ENCODE measurements around the gene TMEM237. TPM values are rescaled to one million over a fixed set of nuclear protein-coding genes. Genes with fewer than 3 reads are reported as not detected.

Gene TMEM237
- total and polyA plus RNA-seq, 12 donors, result 12.3 to 109 (median 33.6) TPM

DNA sequence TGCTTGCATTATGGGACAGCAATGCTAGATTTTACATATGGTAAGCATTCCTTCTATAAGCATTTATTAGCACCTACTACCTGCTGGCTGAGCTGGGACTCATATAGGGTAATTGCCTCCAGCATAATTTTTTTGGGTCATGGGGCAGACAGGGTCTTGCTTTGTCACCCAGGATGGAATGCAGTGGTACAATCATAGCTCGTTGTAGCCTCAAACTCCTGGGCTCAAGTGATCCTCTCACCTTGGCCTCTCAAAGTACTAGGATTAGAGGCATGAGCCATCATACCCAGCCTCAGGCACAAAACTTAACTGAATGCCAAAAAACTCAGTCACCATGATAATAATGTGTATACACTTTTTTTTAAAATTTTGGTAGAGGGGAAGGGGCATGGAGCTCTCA lies 35.3 kb downstream of the TMEM237 start:
- H3K27me3 ChIP-seq, result no peaks in the 10 kb centered on the region
- H3K27ac ChIP-seq, result no peak overlapping the region
- H3K4me1 ChIP-seq (replicated peaks in 1 of 2), result peaks cover 0 to 6% of the 10 kb centered on the region in 2 donors
- no peaks in the 10 kb centered on the region for H3K9me3 ChIP-seq (replicated peaks in 1 of 3)
- TF ChIP-seq CTCF (IDR thresholded peaks at IDR 0.05) (no peak), POLR2A (IDR thresholded peaks at IDR 0.05) (no peak)
- no peak overlapping the region for H3K4me3 ChIP-seq
- intact Hi-C loops (cut with DNase I), result no loop called here
- 40 to 60% (median 54%) methylated on average over 1 of the region's 1 CpG; no CpG with 5 or more reads in 1 of the 4 donors for WGBS, 4 donors
- no peak for DNase-seq
- H3K36me3 ChIP-seq (replicated peaks in 1 of 2), result no peaks in the 10 kb centered on the region

DNA sequence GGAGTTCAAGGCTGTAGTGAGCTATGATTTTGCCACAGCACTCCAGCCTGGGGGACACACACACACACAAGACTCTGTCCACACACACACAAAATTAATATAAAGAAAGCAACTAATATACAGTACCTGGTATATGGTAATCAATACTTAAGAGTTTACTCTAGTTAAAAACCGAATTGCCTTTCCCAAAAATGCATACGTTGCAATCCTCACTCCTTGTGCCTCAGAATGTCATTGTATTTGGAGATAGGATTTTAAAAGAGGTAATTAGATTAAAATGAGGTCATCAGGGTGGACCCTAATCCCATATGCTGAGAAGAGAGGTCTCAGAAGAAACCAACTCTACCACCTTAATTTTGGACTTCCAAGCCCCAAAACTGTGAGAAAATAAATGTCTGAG lies 35.7 kb downstream of the TMEM237 start:
- H3K4me1 ChIP-seq (replicated peaks in 1 of 2), result peaks cover 0 to 6% of the 10 kb centered on the region in 2 donors
- DNase-seq, result no peak
- WGBS, 4 donors, result 86 to 92% (median 90%) methylated on average over 2 of the region's 2 CpGs
- no peak overlapping the region for H3K4me3 ChIP-seq
- intact Hi-C loops (cut with DNase I), result no loop called here
- H3K27me3 ChIP-seq, result no peaks in the 10 kb centered on the region
- no peak overlapping the region for H3K27ac ChIP-seq
- no peaks in the 10 kb centered on the region for H3K36me3 ChIP-seq (replicated peaks in 1 of 2)
- no peak for TF ChIP-seq POLR2A (IDR thresholded peaks at IDR 0.05)
- TF ChIP-seq CTCF (IDR thresholded peaks at IDR 0.05), result no peak
- no peaks in the 10 kb centered on the region for H3K9me3 ChIP-seq (replicated peaks in 1 of 3)

DNA sequence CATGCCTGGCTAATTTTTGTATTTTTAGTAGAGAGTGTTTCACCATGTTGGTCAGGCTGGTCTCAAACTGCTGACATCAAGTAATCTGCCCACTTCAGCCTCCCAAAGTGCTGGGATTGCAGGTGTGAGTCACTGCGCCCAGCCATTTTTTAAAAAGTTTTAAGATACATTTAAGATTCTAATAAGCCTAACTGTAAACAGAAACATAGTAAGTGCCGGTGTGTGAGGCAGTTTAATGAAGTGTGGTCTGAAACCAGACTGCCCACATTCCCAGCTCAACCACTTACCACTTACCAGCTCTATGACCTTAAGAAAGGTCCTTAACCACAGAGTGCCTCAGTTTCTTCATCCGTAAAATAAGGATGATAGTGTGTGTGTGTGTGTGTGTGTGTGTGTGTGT lies 42.4 kb downstream of the TMEM237 start:
- Histone ChIP-seq H3K4me3 (no peak overlapping the region), H3K4me1 (replicated peaks in 1 of 2) (peaks cover 0 to 6% of the 10 kb centered on the region in 2 donors), H3K9me3 (replicated peaks in 1 of 3) (no peaks in the 10 kb centered on the region), H3K27me3 (no peaks in the 10 kb centered on the region), H3K36me3 (replicated peaks in 1 of 2) (no peaks in the 10 kb centered on the region), H3K27ac (no peak overlapping the region)
- intact Hi-C loops (cut with DNase I), result no loop called here
- no peak for TF ChIP-seq CTCF (IDR thresholded peaks at IDR 0.05)
- TF ChIP-seq POLR2A (IDR thresholded peaks at IDR 0.05), result no peak
- no peak for DNase-seq
- 96 to 100% (median 98%) methylated on average over 3 of the region's 3 CpGs for WGBS, 4 donors

GRCh38 chr2:201597397-201597796 lies 45.9 kb downstream of the TMEM237 start:
- H3K9me3 ChIP-seq (replicated peaks in 1 of 3), result no peaks in the 10 kb centered on the region
- no peaks in the 10 kb centered on the region for H3K36me3 ChIP-seq (replicated peaks in 1 of 2)
- H3K27me3 ChIP-seq, result no peaks in the 10 kb centered on the region
- H3K4me3 ChIP-seq, result no peak overlapping the region
- H3K4me1 ChIP-seq (replicated peaks in 1 of 2), result no peaks in the 10 kb centered on the region
- no peak overlapping the region for H3K27ac ChIP-seq
- DNase-seq, result no peak
- intact Hi-C loops (cut with DNase I), result no loop called here
- TF ChIP-seq POLR2A (IDR thresholded peaks at IDR 0.05) (no peak), CTCF (IDR thresholded peaks at IDR 0.05) (no peak)
- 73 to 84% (median 74%) methylated on average over 8 of the region's 8 CpGs for WGBS, 4 donors
